ENCODE results near the gene KDM7A.
A peak's percentile ranks its signal among the peaks of the same experiment; 100 is the strongest.

KDM7A gene

DNA sequence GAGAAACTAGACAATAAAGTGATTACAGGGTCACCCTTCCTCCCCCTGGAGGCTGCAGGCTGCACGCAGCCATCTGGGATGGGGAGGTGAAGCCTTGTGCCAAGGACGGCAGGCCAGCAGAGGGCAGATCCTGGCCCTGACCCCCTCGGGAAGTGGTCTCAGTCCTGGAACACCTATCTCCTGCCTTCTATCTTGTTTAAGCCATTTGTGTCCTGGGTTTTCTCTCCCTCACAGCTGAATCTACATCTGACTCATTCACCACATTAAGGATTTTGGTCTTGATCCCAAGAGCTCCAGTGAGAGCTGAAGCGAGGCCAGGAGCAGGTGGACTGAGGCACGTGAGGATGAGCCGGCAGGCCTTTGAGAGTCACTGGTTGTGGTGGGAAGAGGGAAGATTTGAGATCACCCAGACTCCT, 97.7 kb downstream of the KDM7A start:
- H3K27ac Mint-ChIP-seq = no peak overlapping the region
- no peaks in the 10 kb centered on the region for H3K9me3 Mint-ChIP-seq
- H3K4me1 Mint-ChIP-seq (ENCODE audit: low read depth) = peaks cover 8% of the 10 kb centered on the region
- H3K4me3 Mint-ChIP-seq = no peak overlapping the region
- peaks cover 12% of the 10 kb centered on the region for H3K27me3 Mint-ChIP-seq (ENCODE audit: low read depth)
- H3K36me3 Mint-ChIP-seq (ENCODE audit: low read depth) = peaks cover 2% of the 10 kb centered on the region
- no peak for DNase-seq (ENCODE audit: low spot score)

DNA sequence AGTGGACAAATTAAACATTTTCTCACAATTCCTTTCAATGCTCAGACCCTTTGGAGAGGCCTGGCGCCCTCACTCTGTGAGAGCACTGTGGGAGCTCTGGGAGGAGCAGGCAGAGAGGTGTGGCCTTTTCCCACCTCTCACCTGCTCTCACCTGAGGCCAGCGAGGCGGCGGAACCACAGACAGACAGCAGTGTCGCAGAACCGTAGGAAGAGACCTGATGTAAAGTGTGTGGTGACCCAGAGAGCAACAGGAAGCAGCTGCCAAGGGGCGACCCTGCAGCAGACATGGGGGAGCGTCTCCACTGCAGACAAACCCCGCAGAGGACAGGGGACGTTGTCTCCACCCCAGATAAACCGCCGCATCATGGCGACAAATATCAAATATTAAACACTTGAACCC, 98.4 kb downstream of the KDM7A start:
- Mint-ChIP-seq H3K9me3 (no peaks in the 10 kb centered on the region), H3K36me3 (ENCODE audit: low read depth) (peaks cover 2% of the 10 kb centered on the region), H3K27me3 (ENCODE audit: low read depth) (peaks cover 16% of the 10 kb centered on the region), H3K4me3 (no peak overlapping the region), H3K4me1 (ENCODE audit: low read depth) (peaks cover 2% of the 10 kb centered on the region), H3K27ac (no peak overlapping the region)
- no peak for DNase-seq (ENCODE audit: low spot score)

DNA sequence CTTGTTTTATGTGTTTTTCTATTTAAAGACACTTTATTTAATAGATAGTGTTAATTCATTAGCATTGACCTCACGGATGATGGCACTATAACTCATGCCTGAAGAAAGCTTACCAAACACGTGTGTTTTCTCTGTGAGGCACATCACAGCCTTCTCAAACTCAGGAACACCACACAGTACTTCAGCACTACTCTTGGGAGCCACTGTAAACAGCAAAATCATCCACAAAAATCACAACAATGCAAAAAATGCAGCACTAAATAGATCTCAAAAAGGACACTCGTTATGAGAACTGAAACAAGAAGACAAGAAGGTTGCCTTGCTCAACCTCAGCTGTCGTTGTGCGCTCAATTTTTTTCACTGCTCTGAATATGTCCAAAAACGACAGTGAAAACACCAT, 102.0 kb downstream of the KDM7A start:
- peaks cover 4% of the 10 kb centered on the region for H3K9me3 Mint-ChIP-seq
- DNase-seq (ENCODE audit: low spot score) = no peak
- H3K27me3 Mint-ChIP-seq (ENCODE audit: low read depth) = peaks cover 15% of the 10 kb centered on the region
- H3K36me3 Mint-ChIP-seq (ENCODE audit: low read depth) = no peaks in the 10 kb centered on the region
- peaks cover under 1% of the 10 kb centered on the region for H3K4me1 Mint-ChIP-seq (ENCODE audit: low read depth)
- no peak overlapping the region for H3K27ac Mint-ChIP-seq
- H3K4me3 Mint-ChIP-seq = no peak overlapping the region

DNA sequence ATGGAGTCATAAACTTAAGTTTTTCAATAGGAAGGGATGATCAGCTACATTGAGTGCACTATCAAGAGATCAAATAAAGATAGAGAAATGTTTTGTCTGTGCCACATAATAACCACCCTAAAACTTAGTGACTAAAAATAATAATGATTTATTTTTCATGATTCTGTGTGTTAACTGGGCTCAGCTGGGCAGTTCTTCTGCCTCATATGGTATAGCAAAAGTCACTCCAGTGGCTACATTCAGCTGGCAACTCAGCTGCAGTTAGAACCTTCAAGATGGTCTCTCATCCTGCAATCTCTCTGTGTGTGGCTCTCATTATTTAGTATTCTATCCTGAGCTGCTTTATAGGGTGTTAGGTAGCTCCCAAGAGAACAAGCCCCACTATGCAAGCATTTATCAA, 106.2 kb downstream of the KDM7A start:
- no peak for DNase-seq (ENCODE audit: low spot score)
- H3K4me1 Mint-ChIP-seq (ENCODE audit: low read depth) = peaks cover 7% of the 10 kb centered on the region
- H3K36me3 Mint-ChIP-seq (ENCODE audit: low read depth) = peaks cover 21% of the 10 kb centered on the region
- H3K9me3 Mint-ChIP-seq = peaks cover 31% of the 10 kb centered on the region
- no peak overlapping the region for H3K4me3 Mint-ChIP-seq
- H3K27ac Mint-ChIP-seq = no peak overlapping the region
- H3K27me3 Mint-ChIP-seq (ENCODE audit: low read depth) = peaks cover 22% of the 10 kb centered on the region

DNA sequence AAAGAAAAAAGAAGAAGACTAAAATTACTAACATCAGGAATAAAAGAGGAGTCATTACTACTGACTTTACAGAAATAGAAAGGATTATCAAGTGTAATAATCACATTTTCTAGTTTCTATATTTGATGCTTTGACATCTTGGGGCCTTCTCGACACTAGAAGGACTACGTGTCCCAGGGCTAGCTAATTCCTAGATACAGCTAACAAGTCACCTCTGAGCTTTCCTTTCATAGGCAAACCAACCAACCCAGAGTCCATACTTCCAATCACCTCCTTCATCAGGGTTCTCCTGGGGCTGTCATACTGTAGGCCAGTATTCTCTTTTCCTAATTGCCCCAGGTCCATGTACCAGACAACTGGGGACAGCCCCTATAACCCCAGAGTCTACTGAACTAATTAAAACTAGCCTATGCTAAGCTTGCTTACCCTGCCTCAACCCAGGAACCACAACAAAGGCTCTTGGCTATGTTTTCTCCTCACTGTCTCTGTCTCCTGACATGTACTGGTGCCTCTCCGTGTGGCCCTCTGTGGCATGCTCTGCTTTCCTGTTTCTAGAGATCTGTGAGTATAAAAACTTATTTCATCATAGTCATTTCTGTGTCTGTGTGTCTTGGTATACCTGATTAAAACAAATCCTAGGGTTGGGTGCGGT, 107.4 kb downstream of the KDM7A start:
- peak overlapping the region; percentile 18 for H3K27ac Mint-ChIP-seq
- peaks cover 7% of the 10 kb centered on the region for H3K4me1 Mint-ChIP-seq (ENCODE audit: low read depth)
- no peak for DNase-seq (ENCODE audit: low spot score)
- no peak overlapping the region for H3K4me3 Mint-ChIP-seq
- peaks cover 32% of the 10 kb centered on the region for H3K9me3 Mint-ChIP-seq
- peaks cover 24% of the 10 kb centered on the region for H3K36me3 Mint-ChIP-seq (ENCODE audit: low read depth)
- H3K27me3 Mint-ChIP-seq (ENCODE audit: low read depth) = peaks cover 16% of the 10 kb centered on the region

DNA sequence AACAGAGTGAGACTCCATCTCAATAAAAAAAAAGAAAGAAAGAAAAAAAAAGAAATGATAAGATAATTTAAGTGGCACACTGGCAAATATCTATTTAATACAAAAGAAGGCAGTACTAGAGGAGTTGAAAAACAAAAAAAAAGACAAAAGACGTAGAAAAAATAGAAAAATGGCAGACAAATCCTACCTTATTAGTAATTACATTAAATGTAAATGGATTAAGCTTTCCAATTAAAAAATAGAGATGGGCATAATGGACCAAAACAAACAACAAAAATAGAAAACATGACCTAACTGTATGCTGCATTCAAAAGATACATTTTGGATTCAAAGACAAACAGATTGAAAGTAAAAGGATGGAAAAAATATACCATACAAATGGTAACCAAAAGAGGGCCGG, 108.8 kb downstream of the KDM7A start:
- H3K27ac Mint-ChIP-seq = no peak overlapping the region
- no peak overlapping the region for H3K4me3 Mint-ChIP-seq
- H3K9me3 Mint-ChIP-seq = peaks cover 32% of the 10 kb centered on the region
- peaks cover 9% of the 10 kb centered on the region for H3K27me3 Mint-ChIP-seq (ENCODE audit: low read depth)
- peaks cover 24% of the 10 kb centered on the region for H3K36me3 Mint-ChIP-seq (ENCODE audit: low read depth)
- DNase-seq (ENCODE audit: low spot score) = no peak
- H3K4me1 Mint-ChIP-seq (ENCODE audit: low read depth) = peaks cover 13% of the 10 kb centered on the region

DNA sequence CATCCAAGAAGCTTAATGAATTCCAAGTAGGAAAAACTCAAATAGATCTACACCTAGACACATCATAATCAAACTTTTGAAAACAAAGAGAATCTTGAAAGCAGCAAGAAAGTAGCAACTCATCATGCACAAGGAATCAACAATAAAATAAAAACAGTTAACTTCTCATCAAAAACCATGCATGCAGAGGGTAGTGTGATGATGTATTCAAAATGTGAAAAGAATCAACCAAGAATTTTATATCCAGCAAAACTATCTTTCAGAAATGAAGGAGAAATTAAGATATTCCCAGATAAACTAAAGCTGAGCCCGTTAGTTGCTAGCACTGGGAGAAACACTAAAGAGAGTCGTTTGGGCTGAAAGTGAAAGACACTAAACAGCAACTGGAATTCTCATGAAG, 109.7 kb downstream of the KDM7A start:
- H3K27ac Mint-ChIP-seq = no peak overlapping the region
- DNase-seq (ENCODE audit: low spot score) = no peak
- peaks cover 32% of the 10 kb centered on the region for H3K9me3 Mint-ChIP-seq
- peaks cover 13% of the 10 kb centered on the region for H3K4me1 Mint-ChIP-seq (ENCODE audit: low read depth)
- peaks cover 24% of the 10 kb centered on the region for H3K36me3 Mint-ChIP-seq (ENCODE audit: low read depth)
- H3K27me3 Mint-ChIP-seq (ENCODE audit: low read depth) = peaks cover 9% of the 10 kb centered on the region
- H3K4me3 Mint-ChIP-seq = no peak overlapping the region

DNA sequence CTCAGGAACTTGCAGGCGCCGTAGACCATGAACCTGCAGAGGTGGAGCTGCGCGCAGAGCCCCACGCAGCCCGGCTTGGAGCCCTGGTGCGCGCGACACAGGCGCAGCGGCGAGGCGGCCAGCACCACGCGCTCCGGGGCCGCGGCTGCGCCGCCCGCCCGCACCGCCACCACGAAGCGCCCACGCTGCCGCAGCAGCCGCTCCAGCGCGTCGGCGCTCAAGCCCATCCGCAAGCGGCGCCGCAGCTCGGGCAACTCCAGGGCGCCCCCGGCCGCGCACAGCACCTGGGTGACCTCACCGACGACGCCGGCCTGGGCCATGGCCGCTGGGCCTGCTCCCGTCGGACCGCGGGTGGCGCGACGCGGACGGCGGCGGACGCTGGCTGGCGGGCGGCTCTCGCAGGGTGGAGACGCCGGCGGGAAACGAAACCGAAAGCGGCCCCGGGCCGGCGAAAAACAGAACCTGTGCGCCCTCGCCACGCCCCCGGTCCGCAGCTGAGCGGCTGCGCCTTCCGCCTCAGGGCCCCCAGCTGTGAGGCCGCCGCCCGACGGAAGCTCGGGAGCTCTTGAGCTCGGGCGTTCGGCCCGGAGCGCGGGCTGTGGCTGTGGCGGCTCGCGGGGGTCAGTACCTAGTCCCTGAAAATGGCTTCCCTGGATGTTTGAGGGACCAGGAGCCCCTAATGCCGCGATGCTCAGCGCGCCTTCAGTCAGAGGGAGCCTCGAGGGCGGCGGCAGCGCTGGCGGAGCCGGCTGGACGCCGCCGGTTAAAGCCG, 114.1 kb downstream of the KDM7A start, which contains the start of gene PARP12:
Gene PARP12, minus strand, starts transcription at position 424 of the 772 bp plus-strand sequence. Its CDS starts 104 bp downstream, at position 320.
- peaks cover 21% of the 10 kb centered on the region for H3K9me3 Mint-ChIP-seq
- peaks cover 42% of the 10 kb centered on the region for H3K4me1 Mint-ChIP-seq (ENCODE audit: low read depth)
- peak within 1 kb of the TSS; percentile 90 for H3K27ac Mint-ChIP-seq
- H3K27me3 Mint-ChIP-seq (ENCODE audit: low read depth) = peaks cover 7% of the 10 kb centered on the region
- H3K4me3 Mint-ChIP-seq = peak within 1 kb of the TSS; percentile 84
- H3K36me3 Mint-ChIP-seq (ENCODE audit: low read depth) = peaks cover 42% of the 10 kb centered on the region
- peak; percentile 87 for DNase-seq (ENCODE audit: low spot score)

DNA sequence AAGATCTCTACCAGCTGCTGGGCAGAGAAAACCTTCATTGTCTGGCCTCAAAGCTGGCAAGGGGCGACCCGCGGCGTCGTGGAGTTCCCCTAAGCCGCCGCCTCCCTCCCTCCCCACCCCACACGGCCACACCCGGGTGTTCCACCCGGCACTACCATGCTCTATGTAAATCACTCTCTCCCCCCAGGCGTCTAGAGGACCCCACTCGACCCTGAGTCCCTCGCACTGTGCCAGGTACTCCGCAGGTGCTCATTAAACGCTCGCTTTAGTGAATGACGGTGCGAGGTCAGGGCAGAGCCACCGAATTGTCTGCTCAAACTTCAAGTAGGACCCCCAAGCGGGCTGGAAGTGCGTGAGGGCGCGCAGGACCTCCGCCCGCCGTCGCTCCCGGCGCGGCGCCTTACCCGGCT, 114.7 kb downstream of the KDM7A start:
- DNase-seq (ENCODE audit: low spot score) = no peak
- peaks cover 42% of the 10 kb centered on the region for H3K4me1 Mint-ChIP-seq (ENCODE audit: low read depth)

DNA sequence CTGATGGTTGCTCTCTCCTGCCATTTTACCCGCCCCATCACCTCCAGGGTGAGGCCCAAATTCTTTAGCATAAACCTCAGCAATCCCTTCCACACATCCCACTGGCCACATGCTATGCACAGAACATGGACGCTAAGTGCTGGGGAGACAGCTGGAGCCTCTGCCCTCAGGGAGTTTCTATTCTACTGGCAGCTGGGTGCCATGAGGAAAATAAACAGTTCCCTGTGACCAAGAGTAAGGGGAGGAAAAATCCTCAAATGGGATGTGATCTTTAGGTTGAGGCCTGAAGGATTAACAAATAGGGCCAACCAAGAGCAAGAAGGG, 115.2 kb downstream of the KDM7A start:
- peaks cover 2% of the 10 kb centered on the region for H3K27me3 Mint-ChIP-seq (ENCODE audit: low read depth)

More for the DNA sequence above, 114.7 kb downstream of the KDM7A start:
- Mint-ChIP-seq H3K36me3 (ENCODE audit: low read depth) (peaks cover 44% of the 10 kb centered on the region), H3K27me3 (ENCODE audit: low read depth) (peaks cover 7% of the 10 kb centered on the region), H3K4me3 (peak overlapping the region; percentile 84), H3K27ac (peak overlapping the region; percentile 90), H3K9me3 (peaks cover 17% of the 10 kb centered on the region)

DNA sequence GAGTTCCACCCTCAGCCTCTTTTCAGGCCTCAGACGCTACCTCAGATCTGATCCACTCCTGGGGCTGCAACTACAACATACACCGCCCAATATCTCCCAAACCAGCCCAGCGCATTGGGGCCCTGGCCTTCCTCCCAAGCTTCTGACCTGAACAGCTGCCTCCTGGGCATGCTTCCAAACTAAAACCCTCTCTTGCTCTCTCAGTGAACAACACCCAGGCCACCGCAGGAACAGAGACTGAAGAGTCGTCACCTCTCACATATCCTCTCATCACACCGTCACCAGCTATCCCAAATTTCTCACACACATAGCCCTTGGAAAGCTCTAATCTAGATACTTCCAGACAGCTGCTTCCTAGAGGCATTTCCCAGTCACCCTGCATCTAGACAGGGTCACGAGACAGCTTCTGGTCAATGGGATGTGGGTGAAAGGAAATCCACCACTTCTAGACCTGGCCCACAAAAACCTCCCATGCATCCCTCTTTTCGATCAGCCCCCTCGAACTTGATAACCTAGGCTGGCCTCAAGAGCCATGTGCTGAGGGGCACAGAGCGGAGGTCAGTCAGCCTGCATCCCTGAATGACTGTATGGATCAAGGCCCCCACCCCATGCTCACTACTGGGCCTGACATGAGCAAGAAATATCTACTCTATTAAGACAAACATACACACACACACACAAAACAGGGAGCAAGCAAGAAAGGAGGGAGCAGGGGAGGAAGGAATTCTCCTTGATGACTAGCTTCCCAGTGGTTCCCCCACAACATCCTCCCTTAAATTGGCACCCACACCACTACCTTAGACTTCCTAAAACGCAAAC, 115.8 kb downstream of the KDM7A start:
- H3K4me1 Mint-ChIP-seq (ENCODE audit: low read depth) = peaks cover 42% of the 10 kb centered on the region
- H3K9me3 Mint-ChIP-seq = peaks cover 5% of the 10 kb centered on the region
- H3K27ac Mint-ChIP-seq = peak overlapping the region; percentile 76
- H3K36me3 Mint-ChIP-seq (ENCODE audit: low read depth) = peaks cover 44% of the 10 kb centered on the region
- no peak for DNase-seq (ENCODE audit: low spot score)
- H3K4me3 Mint-ChIP-seq = peak overlapping the region; percentile 84
- H3K27me3 Mint-ChIP-seq (ENCODE audit: low read depth) = no peaks in the 10 kb centered on the region

More for the DNA sequence above, 115.2 kb downstream of the KDM7A start:
- H3K36me3 Mint-ChIP-seq (ENCODE audit: low read depth) = peaks cover 44% of the 10 kb centered on the region
- H3K4me3 Mint-ChIP-seq = peak overlapping the region; percentile 84
- DNase-seq (ENCODE audit: low spot score) = no peak
- H3K4me1 Mint-ChIP-seq (ENCODE audit: low read depth) = peaks cover 42% of the 10 kb centered on the region
- H3K9me3 Mint-ChIP-seq = peaks cover 11% of the 10 kb centered on the region
- peak overlapping the region; percentile 73 for H3K27ac Mint-ChIP-seq

DNA sequence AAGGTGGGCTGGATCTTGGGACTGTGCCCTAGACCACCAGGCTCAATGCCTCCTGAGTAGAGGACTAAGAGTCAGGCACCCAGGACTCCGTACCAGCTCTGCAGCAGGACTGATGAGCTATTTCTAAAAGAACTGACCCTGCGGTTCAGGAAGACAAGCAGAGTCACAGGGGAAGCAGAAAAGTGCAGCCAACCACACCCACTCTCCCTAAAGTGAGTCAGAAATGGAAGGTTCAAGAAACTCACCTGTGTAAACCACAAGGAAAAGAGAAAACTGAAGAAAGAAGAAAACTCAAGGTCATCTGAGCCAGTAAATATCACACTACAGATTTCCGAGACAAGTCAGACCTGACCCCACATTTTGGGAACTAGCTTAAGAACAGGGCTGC, 116.5 kb downstream of the KDM7A start:
- peaks cover 43% of the 10 kb centered on the region for H3K36me3 Mint-ChIP-seq (ENCODE audit: low read depth)
- no peaks in the 10 kb centered on the region for H3K9me3 Mint-ChIP-seq
- DNase-seq (ENCODE audit: low spot score) = no peak
- peak overlapping the region; percentile 76 for H3K27ac Mint-ChIP-seq
- no peaks in the 10 kb centered on the region for H3K27me3 Mint-ChIP-seq (ENCODE audit: low read depth)
- peaks cover 45% of the 10 kb centered on the region for H3K4me1 Mint-ChIP-seq (ENCODE audit: low read depth)
- H3K4me3 Mint-ChIP-seq = peak overlapping the region; percentile 84

DNA sequence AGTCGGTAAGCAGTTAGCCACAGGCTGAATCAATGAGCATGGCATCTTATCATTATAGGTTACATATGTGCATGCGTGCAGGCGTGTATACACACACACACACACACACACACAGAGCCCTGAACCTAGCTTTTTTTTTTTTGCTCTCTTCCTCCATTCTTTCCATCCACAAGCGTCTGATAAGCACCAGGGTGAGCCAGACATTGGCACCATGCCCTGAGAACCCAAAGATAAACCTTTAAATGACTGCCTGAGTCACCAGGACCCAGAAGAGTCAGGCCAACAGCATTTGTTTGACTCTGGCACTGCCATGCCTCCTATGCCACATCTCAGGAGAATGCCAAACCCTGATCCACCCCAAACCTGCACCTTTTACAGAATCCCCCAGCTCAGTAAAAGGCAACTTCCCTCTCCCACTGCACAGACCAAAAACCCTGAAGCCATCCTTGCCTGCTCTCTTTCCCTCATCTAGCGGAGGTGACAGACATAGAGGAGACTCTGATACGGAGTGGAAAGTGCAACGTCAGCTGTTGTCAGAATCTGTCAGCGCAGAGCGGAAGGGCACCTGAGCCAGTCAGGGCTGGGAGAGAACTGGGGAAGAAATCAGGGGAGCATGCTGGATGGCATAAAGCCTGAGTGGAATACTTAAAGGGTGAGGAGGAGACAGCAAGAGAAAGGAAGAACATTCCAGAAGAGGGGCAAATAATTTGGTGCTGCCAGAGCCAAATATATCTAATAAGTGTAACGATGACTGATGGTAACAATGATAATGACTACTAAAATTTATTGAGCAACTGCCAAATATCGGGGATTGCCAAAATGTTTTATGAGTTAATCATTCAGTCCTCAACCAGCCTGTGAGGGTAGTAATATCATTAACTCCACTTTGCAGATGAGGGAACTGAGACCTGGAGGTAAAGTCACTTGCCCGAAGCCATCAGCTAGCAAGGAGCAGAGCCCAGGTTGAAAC, 117.2 kb downstream of the KDM7A start:
- Mint-ChIP-seq H3K27ac (peak overlapping the region; percentile 87), H3K27me3 (ENCODE audit: low read depth) (no peaks in the 10 kb centered on the region), H3K4me3 (peak overlapping the region; percentile 84), H3K4me1 (ENCODE audit: low read depth) (peaks cover 49% of the 10 kb centered on the region), H3K36me3 (ENCODE audit: low read depth) (peaks cover 47% of the 10 kb centered on the region), H3K9me3 (no peaks in the 10 kb centered on the region)
- DNase-seq (ENCODE audit: low spot score) = no peak
